Activated T-helper 2 cell treated with anti-CD3 and anti-CD28 coated beads, Interferon-gamma antibody, Interleukin-2, Interleukin-4, amounts not matched to agents 10 μg/mL and 5 μg/mL and 100 μg/mL, durations not matched to agents 14 hours and 24 hours and 36 hours (primary cell): ENCODE measurements around the gene TRIM27. TPM values are rescaled to one million over a fixed set of nuclear protein-coding genes. Genes with fewer than 3 reads are reported as not detected.
A peak's percentile ranks its signal among the peaks of the same experiment; 100 is the strongest.
"Not testable (repeated sequence)": the region's sequence is repeated elsewhere in the genome, so short reads cannot be mapped to it uniquely, and the experiment has no call there.

Source experiments
- DNase-seq: peaks from one replicate; pipeline ENCODE4 v3.0.0; 2021; ENCODE audit warnings: low spot score
- H3K27ac Mint-ChIP-seq: one replicate; pipeline ENCODE4 v1.8.0; 2021; ENCODE audit warnings: mixed read lengths
- H3K27me3 Mint-ChIP-seq: one replicate; pipeline ENCODE4 v1.8.0; 2021; ENCODE audit warnings: low read depth, mixed read lengths
- H3K36me3 Mint-ChIP-seq: one replicate; pipeline ENCODE4 v1.8.0; 2021; ENCODE audit warnings: low read depth, mixed read lengths
- H3K4me1 Mint-ChIP-seq: one replicate; pipeline ENCODE4 v1.8.0; 2021; ENCODE audit warnings: low read depth, mixed read lengths
- H3K4me3 Mint-ChIP-seq: one replicate; pipeline ENCODE4 v1.8.0; 2021; ENCODE audit warnings: low read depth, mild to moderate bottlenecking, moderate library complexity, mixed read lengths
- H3K9me3 Mint-ChIP-seq: one replicate; pipeline ENCODE4 v1.8.0; 2021; ENCODE audit warnings: mixed read lengths
- intact Hi-C: fragments of 100-400 bp; cut with micrococcal nuclease; formaldehyde crosslinking; loops from one replicate; pipeline ENCODE4 v1.15.1; 2023
- total RNA-seq: library from RNA; stranded (reverse); gene quantifications from 2 replicates; pipeline ENCODE4 v1.2.3, GENCODE V29; 2022

Gene TRIM27, protein sequence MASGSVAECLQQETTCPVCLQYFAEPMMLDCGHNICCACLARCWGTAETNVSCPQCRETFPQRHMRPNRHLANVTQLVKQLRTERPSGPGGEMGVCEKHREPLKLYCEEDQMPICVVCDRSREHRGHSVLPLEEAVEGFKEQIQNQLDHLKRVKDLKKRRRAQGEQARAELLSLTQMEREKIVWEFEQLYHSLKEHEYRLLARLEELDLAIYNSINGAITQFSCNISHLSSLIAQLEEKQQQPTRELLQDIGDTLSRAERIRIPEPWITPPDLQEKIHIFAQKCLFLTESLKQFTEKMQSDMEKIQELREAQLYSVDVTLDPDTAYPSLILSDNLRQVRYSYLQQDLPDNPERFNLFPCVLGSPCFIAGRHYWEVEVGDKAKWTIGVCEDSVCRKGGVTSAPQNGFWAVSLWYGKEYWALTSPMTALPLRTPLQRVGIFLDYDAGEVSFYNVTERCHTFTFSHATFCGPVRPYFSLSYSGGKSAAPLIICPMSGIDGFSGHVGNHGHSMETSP
- 64.4 and 69.6 TPM in 2 replicates for total RNA-seq

DNA sequence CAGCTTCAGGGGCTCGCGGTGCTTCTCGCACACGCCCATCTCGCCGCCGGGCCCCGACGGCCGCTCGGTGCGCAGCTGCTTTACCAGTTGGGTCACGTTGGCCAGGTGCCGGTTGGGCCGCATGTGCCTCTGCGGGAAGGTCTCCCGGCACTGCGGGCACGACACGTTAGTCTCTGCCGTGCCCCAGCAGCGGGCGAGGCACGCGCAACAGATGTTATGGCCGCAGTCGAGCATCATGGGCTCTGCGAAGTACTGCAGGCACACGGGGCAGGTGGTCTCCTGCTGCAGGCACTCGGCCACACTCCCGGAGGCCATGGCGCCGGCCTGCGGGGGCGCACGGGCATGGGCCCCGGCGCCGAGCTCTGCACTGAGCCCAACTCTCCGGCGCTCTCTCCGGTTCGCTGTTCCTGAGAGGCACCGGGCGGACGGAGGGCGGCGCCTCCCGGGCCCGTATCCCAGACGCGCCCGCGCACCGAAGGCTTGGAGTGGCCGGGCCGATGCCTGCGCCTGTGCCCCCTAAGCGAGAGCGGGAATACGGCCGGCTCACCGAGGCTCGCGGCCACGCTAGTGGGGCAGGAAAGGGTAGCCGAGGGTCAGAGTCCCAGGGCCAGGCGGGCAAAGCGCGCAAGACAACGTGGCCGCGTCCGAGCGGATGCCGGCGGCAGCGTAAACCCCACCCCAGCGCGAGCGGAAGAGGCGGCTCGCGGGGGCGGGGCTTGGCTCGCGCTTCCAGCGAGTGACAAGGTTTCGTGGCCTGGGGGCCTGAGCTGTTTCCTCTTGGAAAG lies at the start of gene TRIM27:
TSS of gene TRIM27 (minus strand) at position 668 of the 785 bp plus-strand sequence. CDS start at position 315, 353 bp downstream.
- Mint-ChIP-seq H3K27me3 (no peaks in the 10 kb centered on the region), H3K9me3 (no peaks in the 10 kb centered on the region), H3K4me1 (peaks cover 28% of the 10 kb centered on the region), H3K4me3 (peak within 1 kb of the TSS; percentile 93), H3K36me3 (peaks cover 41% of the 10 kb centered on the region), H3K27ac (peak within 1 kb of the TSS; percentile 88)
- intact Hi-C loops: loop anchor here (1.0 to 5.0 kb wide), 5 partner anchors 18 to 85 kb away; no protein-coding TSS in a partner anchor
- peak; percentile 78 for DNase-seq

DNA sequence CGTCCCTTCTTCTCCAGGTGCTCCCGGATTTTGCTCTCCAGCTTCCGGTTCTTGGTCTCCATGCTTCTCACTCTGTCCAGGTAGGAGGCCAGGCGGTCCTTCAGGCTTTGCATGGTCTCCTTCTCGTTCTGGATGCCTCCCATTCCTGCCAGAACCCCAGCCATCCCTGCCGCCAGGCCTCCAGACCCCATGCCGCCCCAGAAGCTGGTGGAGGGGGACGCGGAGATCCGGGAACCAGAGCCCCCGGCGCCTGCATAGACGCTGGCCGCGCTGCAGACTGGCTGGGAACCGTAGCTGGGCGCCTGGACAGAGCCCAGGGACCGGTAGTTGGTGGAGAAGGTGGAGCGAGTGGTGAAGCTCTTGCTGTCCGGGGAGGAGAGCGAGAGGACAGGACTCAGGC lies 46.3 kb upstream of the TRIM27 start:
- H3K36me3 Mint-ChIP-seq, H3K4me3 Mint-ChIP-seq, H3K4me1 Mint-ChIP-seq, DNase-seq, H3K27ac Mint-ChIP-seq, H3K9me3 Mint-ChIP-seq, intact Hi-C loops: not testable (repeated sequence)
- peaks cover 26% of the 10 kb centered on the region for H3K27me3 Mint-ChIP-seq

DNA sequence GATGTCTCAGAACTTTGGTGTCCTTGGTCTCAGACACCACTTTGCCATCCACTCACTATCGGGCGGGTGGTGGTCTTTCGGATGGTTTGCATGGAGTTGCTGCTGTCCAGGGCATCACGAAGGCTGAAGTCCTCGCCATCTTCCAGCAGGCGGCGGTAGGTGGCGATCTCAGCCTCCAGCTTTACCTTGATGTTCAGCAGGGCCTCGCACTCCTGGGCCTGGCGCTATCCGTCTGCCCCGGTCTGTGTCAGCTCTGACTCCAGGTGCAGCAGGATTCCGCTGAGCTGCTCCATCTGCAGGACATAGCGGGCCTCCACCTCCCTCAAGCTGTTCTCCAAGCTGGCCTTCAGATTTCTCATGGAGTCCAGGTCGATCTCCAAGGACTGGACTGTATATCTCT lies 45.3 kb upstream of the TRIM27 start:
- Mint-ChIP-seq H3K4me1 (no peaks in the 10 kb centered on the region), H3K27ac (no peak overlapping the region), H3K36me3 (no peaks in the 10 kb centered on the region), H3K9me3 (no peaks in the 10 kb centered on the region), H3K27me3 (peaks cover 22% of the 10 kb centered on the region), H3K4me3 (no peak overlapping the region)
- intact Hi-C loops: no loop called here
- DNase-seq: no peak

DNA sequence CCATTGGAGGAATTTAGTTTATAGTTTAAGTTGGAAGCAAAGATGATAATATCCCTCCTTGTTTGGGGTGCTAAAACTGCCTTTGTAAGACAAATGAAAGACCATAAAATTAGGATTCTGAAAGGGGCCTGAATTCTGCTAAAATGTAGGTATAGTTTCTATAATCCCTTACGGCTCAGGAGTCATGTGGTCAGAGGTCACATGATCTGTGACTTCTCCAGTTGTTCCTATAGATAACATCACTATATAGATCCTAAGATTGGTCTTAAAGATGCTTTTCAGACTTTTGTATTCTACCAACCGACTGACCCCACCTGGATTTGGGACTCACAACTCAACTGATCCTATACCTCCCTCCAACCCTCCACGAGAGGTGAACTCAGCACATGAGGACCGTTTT lies 44.7 kb upstream of the TRIM27 start:
- Mint-ChIP-seq H3K27me3 (peaks cover 25% of the 10 kb centered on the region), H3K4me1 (no peaks in the 10 kb centered on the region), H3K36me3 (no peaks in the 10 kb centered on the region), H3K27ac (no peak overlapping the region), H3K9me3 (no peaks in the 10 kb centered on the region), H3K4me3 (no peak overlapping the region)
- intact Hi-C loops: no loop called here
- DNase-seq: no peak

DNA sequence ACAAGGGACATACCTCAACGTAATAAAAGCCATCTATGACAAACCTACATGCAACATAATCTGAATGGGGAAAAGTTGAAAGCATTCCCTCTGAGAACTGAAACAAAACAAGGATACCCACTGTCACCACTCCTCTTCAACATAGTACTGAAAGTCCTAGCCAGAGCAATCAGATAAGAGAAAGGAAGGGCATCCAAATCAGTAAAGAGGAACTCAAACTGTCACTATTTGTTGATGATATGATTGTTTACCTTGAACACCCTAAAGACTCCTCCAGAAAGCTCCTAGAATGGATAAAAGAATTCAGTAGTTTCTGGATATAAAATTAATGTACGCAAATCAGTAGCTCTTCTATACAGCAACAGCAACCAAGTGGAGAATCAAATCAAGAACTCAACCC lies 41.9 kb upstream of the TRIM27 start:
- Mint-ChIP-seq H3K9me3 (no peaks in the 10 kb centered on the region), H3K36me3 (no peaks in the 10 kb centered on the region), H3K4me3 (no peak overlapping the region), H3K27ac (no peak overlapping the region), H3K4me1 (no peaks in the 10 kb centered on the region), H3K27me3 (peaks cover 25% of the 10 kb centered on the region)
- no peak for DNase-seq
- intact Hi-C loops: no loop called here

DNA sequence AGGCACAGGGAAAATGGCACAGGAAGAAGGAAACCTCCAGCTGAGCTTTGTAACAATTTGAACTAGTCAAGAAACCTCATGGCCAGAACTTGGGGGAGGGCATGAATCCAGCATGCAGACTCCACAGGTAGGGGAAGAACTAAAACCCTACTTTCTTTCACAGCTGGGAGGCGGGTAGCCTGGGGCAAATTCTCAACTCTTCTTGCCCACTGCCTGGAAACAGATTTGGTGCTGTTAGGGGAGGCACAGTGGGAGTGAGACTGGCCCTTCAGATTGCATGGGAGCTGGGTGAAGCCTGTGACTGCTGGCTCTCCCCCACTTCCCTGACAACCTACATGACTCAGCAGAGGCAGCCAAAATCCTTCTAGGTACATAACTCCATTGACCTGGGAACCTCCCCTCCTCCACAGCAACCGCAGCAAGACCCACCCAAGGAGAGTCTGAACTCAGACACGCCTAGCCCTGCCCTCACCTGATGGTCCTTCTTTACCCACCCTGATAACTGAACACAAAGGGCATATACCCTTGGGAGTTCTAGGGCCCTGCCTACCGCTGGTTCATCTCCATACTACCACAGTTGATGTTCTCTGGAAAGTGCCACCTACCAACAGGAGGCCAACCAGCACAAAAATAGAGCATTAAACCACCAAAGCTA lies 37.2 kb upstream of the TRIM27 start:
- H3K27ac Mint-ChIP-seq: no peak overlapping the region
- peaks cover 17% of the 10 kb centered on the region for H3K27me3 Mint-ChIP-seq
- DNase-seq: no peak
- no peaks in the 10 kb centered on the region for H3K4me1 Mint-ChIP-seq
- no peaks in the 10 kb centered on the region for H3K9me3 Mint-ChIP-seq
- no peaks in the 10 kb centered on the region for H3K36me3 Mint-ChIP-seq
- no peak overlapping the region for H3K4me3 Mint-ChIP-seq
- intact Hi-C loops: no loop called here

DNA sequence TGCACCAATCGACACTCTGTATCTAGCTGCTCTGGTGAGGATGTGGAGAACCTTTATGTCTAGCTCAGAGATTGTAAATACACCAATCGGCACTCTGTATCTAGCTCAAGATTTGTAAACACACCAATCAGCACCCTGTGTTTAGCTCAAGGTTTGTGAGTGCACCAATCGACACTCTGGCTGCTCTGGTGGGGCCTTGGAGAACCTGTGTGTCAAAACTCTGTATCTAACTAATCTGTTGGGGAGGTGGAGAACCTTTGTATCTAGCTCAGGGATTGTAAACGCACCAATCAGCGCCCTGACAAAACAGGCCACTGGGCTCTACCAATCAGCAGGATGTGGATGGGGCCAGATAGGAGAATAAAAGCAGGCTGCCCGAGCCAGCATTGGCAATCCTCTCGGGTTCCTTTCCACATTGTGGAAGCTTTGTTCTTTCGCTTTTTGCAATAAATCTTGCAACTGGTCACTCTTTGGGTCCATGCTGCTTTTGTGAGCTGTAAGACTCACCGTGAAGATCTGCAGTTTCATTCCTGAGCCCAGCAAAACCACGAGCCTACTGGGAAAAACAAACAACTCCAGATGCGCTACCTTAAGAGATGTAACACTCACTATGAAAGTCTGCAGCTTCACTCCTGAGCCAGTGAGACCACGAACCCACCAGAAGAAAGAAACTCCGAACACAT lies 34.9 kb upstream of the TRIM27 start:
- H3K27ac Mint-ChIP-seq, H3K4me3 Mint-ChIP-seq, intact Hi-C loops, H3K9me3 Mint-ChIP-seq, DNase-seq, H3K27me3 Mint-ChIP-seq, H3K36me3 Mint-ChIP-seq: not testable (repeated sequence)
- H3K4me1 Mint-ChIP-seq: peaks cover 13% of the 10 kb centered on the region

DNA sequence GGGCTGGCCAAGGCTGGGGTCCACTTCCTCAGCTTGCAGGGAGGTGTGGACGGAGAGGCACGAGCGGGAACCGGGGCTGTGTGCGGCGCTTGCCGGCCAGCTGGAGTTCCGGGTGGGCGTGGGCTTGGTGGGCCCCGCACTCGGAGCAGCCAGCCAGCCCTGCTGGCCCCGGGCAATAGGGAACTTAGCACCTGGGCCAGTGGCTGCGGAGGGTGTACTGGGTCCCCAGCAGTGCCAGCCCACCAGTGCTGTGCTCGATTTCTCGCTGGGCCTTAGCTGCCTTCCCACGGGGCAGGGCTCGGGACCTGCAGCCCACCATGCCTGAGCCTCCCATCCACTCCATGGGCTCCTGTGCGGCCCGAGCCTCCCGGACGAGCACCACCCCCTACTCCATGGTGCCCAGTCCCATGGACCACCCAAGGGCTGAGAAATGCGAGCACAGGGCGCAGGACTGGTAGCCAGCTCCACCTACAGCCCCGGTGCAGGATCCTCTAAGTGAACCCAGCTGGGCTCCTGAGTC lies 34.1 kb upstream of the TRIM27 start:
- peaks cover 11% of the 10 kb centered on the region for H3K27me3 Mint-ChIP-seq
- H3K4me3 Mint-ChIP-seq, H3K27ac Mint-ChIP-seq, DNase-seq, H3K36me3 Mint-ChIP-seq, intact Hi-C loops, H3K9me3 Mint-ChIP-seq: not testable (repeated sequence)
- H3K4me1 Mint-ChIP-seq: peaks cover 18% of the 10 kb centered on the region

DNA sequence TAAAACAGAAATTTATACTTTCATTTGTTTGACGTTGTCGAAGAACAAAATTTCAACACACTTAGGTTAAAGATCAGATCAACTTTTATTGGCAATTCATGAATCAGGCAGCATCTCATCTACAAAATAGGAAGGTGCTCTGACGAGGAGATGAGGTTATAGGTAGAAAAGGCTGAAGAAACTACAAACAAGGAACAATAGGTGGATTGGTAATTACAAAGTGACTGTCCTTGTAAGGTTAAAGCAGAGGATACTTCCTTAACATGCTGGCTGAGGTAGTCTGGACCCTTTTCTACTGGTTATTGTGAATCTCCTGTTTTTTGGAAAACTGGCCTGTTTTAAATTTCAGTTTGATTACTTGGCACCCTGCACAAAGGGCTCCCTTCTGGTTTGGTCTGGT lies 32.5 kb upstream of the TRIM27 start:
- peaks cover 16% of the 10 kb centered on the region for H3K27me3 Mint-ChIP-seq
- H3K9me3 Mint-ChIP-seq: no peaks in the 10 kb centered on the region
- intact Hi-C loops: no loop called here
- H3K4me3 Mint-ChIP-seq: no peak overlapping the region
- peaks cover 24% of the 10 kb centered on the region for H3K4me1 Mint-ChIP-seq
- H3K36me3 Mint-ChIP-seq: no peaks in the 10 kb centered on the region
- no peak overlapping the region for H3K27ac Mint-ChIP-seq
- DNase-seq: no peak

DNA sequence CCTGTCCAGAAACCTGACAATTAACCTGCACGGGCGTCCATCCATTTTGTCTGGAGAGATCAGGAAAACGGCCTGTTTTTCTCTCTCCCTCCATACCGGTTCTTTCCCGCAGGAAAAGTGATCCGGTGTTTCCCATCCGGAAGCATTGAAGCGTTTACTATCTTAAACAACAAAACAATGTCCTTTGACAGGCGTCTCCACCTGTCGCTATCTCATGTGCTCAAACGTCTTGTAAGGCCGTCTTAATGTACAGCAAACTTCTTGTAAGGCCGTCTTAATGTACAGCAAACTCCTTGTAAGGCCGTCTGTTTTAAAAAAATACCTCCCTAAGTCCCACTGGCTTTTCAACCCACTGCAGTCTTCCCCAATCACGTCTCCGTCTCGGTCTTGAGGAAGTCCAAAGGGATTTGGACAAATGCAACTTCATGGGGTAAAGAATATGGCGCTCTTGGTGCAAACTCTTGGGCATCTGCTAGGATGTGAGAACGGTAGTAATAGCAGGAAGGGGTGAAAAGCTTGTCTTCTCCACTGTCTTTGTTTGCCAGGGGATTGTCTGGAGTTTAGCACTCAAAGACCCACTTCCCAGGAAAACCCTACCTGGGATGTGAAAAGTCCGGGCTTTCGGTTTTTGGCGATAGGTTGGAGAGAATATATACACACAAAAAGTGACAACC lies 29.9 kb upstream of the TRIM27 start:
- Mint-ChIP-seq H3K27me3 (peaks cover 16% of the 10 kb centered on the region), H3K9me3 (no peaks in the 10 kb centered on the region), H3K4me1 (peaks cover 30% of the 10 kb centered on the region), H3K36me3 (no peaks in the 10 kb centered on the region), H3K4me3 (peak overlapping the region; percentile 79), H3K27ac (no peak overlapping the region)
- DNase-seq: no peak
- intact Hi-C loops: loop anchor here (1.0 to 2.0 kb wide), 2 partner anchors 9 to 63 kb away; no protein-coding TSS in a partner anchor

DNA sequence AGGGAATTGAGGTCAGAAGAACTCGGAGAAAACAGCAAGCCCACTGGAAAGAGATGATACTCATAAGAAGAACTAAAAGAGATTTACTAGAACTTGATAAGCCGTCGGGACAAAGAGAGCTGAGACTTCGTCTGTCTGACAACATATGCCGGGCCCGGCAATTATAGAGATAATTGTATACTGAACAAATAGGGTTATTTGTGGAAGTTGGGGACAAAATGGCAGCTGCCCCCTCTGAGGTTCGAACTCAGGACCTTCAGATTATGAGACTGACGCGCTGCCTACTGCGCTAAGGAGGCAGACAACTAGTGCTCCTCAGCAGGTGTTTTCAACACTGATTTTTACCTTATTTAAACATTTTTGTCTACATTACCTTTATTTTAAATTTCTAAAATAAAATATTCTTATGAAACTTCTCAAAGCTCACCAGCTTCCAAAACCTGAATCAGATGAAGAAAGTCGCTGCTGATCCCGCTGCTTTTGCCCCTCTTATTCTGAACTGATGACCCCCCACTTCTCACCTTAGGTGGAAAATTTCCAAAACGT lies 29.3 kb upstream of the TRIM27 start:
- no peaks in the 10 kb centered on the region for H3K36me3 Mint-ChIP-seq
- no peak overlapping the region for H3K27ac Mint-ChIP-seq
- H3K4me1 Mint-ChIP-seq: peaks cover 30% of the 10 kb centered on the region
- no peaks in the 10 kb centered on the region for H3K9me3 Mint-ChIP-seq
- DNase-seq: peak; percentile 33
- H3K27me3 Mint-ChIP-seq: peaks cover 16% of the 10 kb centered on the region
- intact Hi-C loops: loop anchor here (1.0 to 2.0 kb wide), 2 partner anchors 9 to 64 kb away; no protein-coding TSS in a partner anchor
- peak overlapping the region; percentile 79 for H3K4me3 Mint-ChIP-seq
